Measurements from ENCODE around the gene DLGAP4. TPM values are rescaled to one million over a fixed set of nuclear protein-coding genes. Genes with fewer than 3 reads are reported as not detected.

The DLGAP4 gene
- polyA plus RNA-seq, 2 of the 4 experiments (the other 2 are of a cell fraction): 11.9 to 36.7 TPM

DNA sequence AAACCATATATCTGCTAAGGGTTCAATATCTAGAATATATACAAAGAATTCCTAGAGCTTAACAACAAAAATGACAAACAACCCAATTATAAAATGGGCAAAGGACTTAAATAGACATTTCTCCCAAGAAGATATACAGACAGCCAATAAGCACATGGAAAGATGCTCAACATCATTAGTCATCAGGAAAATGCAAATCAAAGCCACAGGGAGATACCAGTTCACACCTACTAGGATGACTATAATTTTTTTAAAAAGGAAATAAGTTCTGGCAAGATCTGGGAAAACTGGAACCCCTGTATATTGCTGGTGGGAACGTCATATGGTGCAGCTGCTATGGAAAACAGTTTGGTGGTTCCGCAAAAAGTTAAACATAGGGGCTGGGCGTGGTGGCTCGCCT, 119.0 kb downstream of the DLGAP4 start:
- CTCF ChIA-PET: interaction anchor here (0.6 to 2.5 kb wide), 2 partner anchors 14 to 430 kb away, joined by 3 to 17 read pairs; no protein-coding TSS in a partner anchor
- no peaks in the 10 kb centered on the region for H3K4me1 ChIP-seq
- no peak for DNase-seq (ENCODE audit: low read depth in 1 of 2, low spot score in 1 of 2)
- no peak overlapping the region for H3K4me2 ChIP-seq
- POLR2A ChIA-PET: no interaction called here
- FAIRE-seq: no peak
- WGBS (ENCODE audit: missing lambda C conversion rate): 32% methylated on average over 4 of the region's 4 CpGs
- no peaks in the 10 kb centered on the region for H3K9me3 ChIP-seq
- no peak overlapping the region for H3K27ac ChIP-seq
- no peak overlapping the region for H3K4me3 ChIP-seq
- TF ChIP-seq CBX2 (IDR thresholded peaks at IDR 0.05; ENCODE audit: borderline replicate concordance, low read depth): no peak
- TF ChIP-seq SMC3 (IDR thresholded peaks at IDR 0.05): no peak
- TF ChIP-seq ZFP36 (IDR thresholded peaks at IDR 0.05; ENCODE audit: borderline replicate concordance, partially characterized antibody): no peak
- no peak for TF ChIP-seq HDAC2 (IDR thresholded peaks at IDR 0.05)
- no peak for TF ChIP-seq CHD4 (IDR thresholded peaks at IDR 0.05; ENCODE audit: borderline replicate concordance)
- TF ChIP-seq REST (IDR thresholded peaks at IDR 0.05): no peak
- no peak for TF ChIP-seq JUN (IDR thresholded peaks at IDR 0.05)
- no peak for TF ChIP-seq HOXA7 (CRISPR knock-in tag; IDR thresholded peaks at IDR 0.05)
- no peak for ATAC-seq

- Histone ChIP-seq H3K4me3 (no peak overlapping the region), H3K4me1 (no peaks in the 10 kb centered on the region), H3K9me3 (no peaks in the 10 kb centered on the region), H3K4me2 (no peak overlapping the region), H3K27ac (no peak overlapping the region)
- WGBS (ENCODE audit: missing lambda C conversion rate): 83% methylated on average over 23 of the region's 24 CpGs
- ATAC-seq (no peak), DNase-seq (ENCODE audit: low read depth in 1 of 2, low spot score in 1 of 2) (no peak), FAIRE-seq (no peak)
- ChIA-PET CTCF (interaction anchor here (1.4 kb wide), 1 partner anchor 32 kb away, joined by 4 read pairs; no protein-coding TSS in a partner anchor), POLR2A (no interaction called here)
- TF ChIP-seq, protein P1, sequence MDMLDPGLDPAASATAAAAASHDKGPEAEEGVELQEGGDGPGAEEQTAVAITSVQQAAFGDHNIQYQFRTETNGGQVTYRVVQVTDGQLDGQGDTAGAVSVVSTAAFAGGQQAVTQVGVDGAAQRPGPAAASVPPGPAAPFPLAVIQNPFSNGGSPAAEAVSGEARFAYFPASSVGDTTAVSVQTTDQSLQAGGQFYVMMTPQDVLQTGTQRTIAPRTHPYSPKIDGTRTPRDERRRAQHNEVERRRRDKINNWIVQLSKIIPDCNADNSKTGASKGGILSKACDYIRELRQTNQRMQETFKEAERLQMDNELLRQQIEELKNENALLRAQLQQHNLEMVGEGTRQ (IDR thresholded peaks at IDR 0.05): no peak
- no peak for TF ChIP-seq HDAC2 (IDR thresholded peaks at IDR 0.05)
- TF ChIP-seq FOSB (CRISPR knock-in tag; IDR thresholded peaks at IDR 0.05): no peak
- TF ChIP-seq GATA3 (IDR thresholded peaks at IDR 0.05; ENCODE audit: borderline replicate concordance): no peak
- no peak for TF ChIP-seq HOXB13 (CRISPR knock-in tag; IDR thresholded peaks at IDR 0.05; ENCODE audit: low read depth)
- no peak for TF ChIP-seq BCL3 (IDR thresholded peaks at IDR 0.05)
- no peak for TF ChIP-seq TP53 (CRISPR knock-in tag; IDR thresholded peaks at IDR 0.05)
- TF ChIP-seq HOXA7 (CRISPR knock-in tag; IDR thresholded peaks at IDR 0.05): no peak
These were observed 125.5 kb downstream of the DLGAP4 start for GRCh38 chr20:36431604-36432003.

GRCh38 chr20:36432096-36432495, 126.0 kb downstream of the DLGAP4 start:
- no peak overlapping the region for H3K4me2 ChIP-seq
- no peak overlapping the region for H3K27ac ChIP-seq
- ChIA-PET POLR2A (no interaction called here), CTCF (interaction anchor here (1.1 to 1.4 kb wide), 2 partner anchors 33 to 229 kb away, joined by 4 to 5 read pairs; no protein-coding TSS in a partner anchor)
- no peak overlapping the region for H3K4me3 ChIP-seq
- ATAC-seq: no peak
- FAIRE-seq: no peak
- no peak for DNase-seq (ENCODE audit: low read depth in 1 of 2, low spot score in 1 of 2)
- H3K4me1 ChIP-seq: no peaks in the 10 kb centered on the region
- WGBS (ENCODE audit: missing lambda C conversion rate): 81% methylated on average over 22 of the region's 23 CpGs
- H3K9me3 ChIP-seq: no peaks in the 10 kb centered on the region
- TF ChIP-seq ZNF302 (CRISPR knock-in tag; IDR thresholded peaks at IDR 0.05): no peak
- TF ChIP-seq ESRRA (IDR thresholded peaks at IDR 0.05; ENCODE audit: borderline replicate concordance, low read length): no peak
- no peak for TF ChIP-seq CBX2 (IDR thresholded peaks at IDR 0.05; ENCODE audit: borderline replicate concordance, low read depth)
- no peak for TF ChIP-seq RCOR1 (IDR thresholded peaks at IDR 0.05; ENCODE audit: low read depth, low read length)
- no peak for TF ChIP-seq MYC (IDR thresholded peaks at IDR 0.05; ENCODE audit: borderline replicate concordance, low read length)
- TF ChIP-seq FOXS1 (CRISPR knock-in tag; IDR thresholded peaks at IDR 0.05): no peak
- TF ChIP-seq, protein P2, sequence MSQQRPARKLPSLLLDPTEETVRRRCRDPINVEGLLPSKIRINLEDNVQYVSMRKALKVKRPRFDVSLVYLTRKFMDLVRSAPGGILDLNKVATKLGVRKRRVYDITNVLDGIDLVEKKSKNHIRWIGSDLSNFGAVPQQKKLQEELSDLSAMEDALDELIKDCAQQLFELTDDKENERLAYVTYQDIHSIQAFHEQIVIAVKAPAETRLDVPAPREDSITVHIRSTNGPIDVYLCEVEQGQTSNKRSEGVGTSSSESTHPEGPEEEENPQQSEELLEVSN (IDR thresholded peaks at IDR 0.05; ENCODE audit: borderline replicate concordance, low read depth): no peak
- TF ChIP-seq POLR2A (IDR thresholded peaks at IDR 0.05; ENCODE audit: low read length): no peak
- no peak for TF ChIP-seq NPAS2 (CRISPR knock-in tag; IDR thresholded peaks at IDR 0.05; ENCODE audit: borderline replicate concordance)
- no peak for TF ChIP-seq FOSL2 (IDR thresholded peaks at IDR 0.05)
- no peak for TF ChIP-seq FOSL2 (CRISPR knock-in tag; IDR thresholded peaks at IDR 0.05)
- TF ChIP-seq TFCP2L1 (CRISPR knock-in tag; IDR thresholded peaks at IDR 0.05): no peak
- TF ChIP-seq HDAC2 (IDR thresholded peaks at IDR 0.05): no peak
- no peak for TF ChIP-seq EP300 (IDR thresholded peaks at IDR 0.05)
- no peak for TF ChIP-seq KDM1A (IDR thresholded peaks at IDR 0.05; ENCODE audit: low read depth)
- no peak for TF ChIP-seq RARB (CRISPR knock-in tag; IDR thresholded peaks at IDR 0.05)
- TF ChIP-seq, protein P1 (IDR thresholded peaks at IDR 0.05): no peak
- no peak for TF ChIP-seq EHMT2 (IDR thresholded peaks at IDR 0.05; ENCODE audit: low read depth)
- TF ChIP-seq HEYL (CRISPR knock-in tag; IDR thresholded peaks at IDR 0.05): no peak
